Activated CD4-positive, alpha-beta T cell treated with anti-CD3 and anti-CD28 coated beads, Interleukin-2, amount 10 ng/mL, durations not matched to agents 7 days and 5 days (primary cell): ENCODE measurements around the gene CES2. TPM values are rescaled to one million over a fixed set of nuclear protein-coding genes. Genes with fewer than 3 reads are reported as not detected.

Experiments
- CTCF ChIA-PET: fragments of 350-600 bp; sonication (Branson Sonifier 250); formaldehyde crosslinking; loops from one replicate; lab custom pipeline; 2021; ENCODE audit warnings: antibody characterized with exemption; lab: Charles Lee
- POLR2A ChIA-PET: fragments of 350-600 bp; sonication (Branson Sonifier 250); formaldehyde crosslinking; loops from one replicate; lab custom pipeline; 2021; ENCODE audit warnings: antibody characterized with exemption; lab: Charles Lee
- DNase-seq: peaks from one replicate; pipeline ENCODE4 v3.0.0-alpha.2; 2020
- H3K27ac Mint-ChIP-seq: one replicate; pipeline ENCODE4 v1.8.0; 2021; ENCODE audit warnings: mild to moderate bottlenecking, moderate library complexity, mixed read lengths
- H3K27me3 Mint-ChIP-seq: one replicate; pipeline ENCODE4 v1.8.0; 2021; ENCODE audit warnings: mixed read lengths
- H3K36me3 Mint-ChIP-seq: one replicate; pipeline ENCODE4 v1.8.0; 2021; ENCODE audit warnings: low read depth, mixed read lengths
- H3K4me1 Mint-ChIP-seq: one replicate; pipeline ENCODE4 v1.8.0; 2021; ENCODE audit warnings: mixed read lengths
- H3K4me3 Mint-ChIP-seq: one replicate; pipeline ENCODE4 v1.8.0; 2021; ENCODE audit warnings: mild to moderate bottlenecking, moderate library complexity, mixed read lengths
- H3K9me3 Mint-ChIP-seq: one replicate; pipeline ENCODE4 v1.8.0; 2021; ENCODE audit warnings: mixed read lengths
- total RNA-seq, 2 experiments: library from RNA; stranded (reverse); gene quantifications; one replicate each; pipeline ENCODE4 v1.2.3, GENCODE V29; 2021

CES2 gene
- total RNA-seq, 2 experiments from 2014 or later: 31.5 to 34.9 TPM

DNA sequence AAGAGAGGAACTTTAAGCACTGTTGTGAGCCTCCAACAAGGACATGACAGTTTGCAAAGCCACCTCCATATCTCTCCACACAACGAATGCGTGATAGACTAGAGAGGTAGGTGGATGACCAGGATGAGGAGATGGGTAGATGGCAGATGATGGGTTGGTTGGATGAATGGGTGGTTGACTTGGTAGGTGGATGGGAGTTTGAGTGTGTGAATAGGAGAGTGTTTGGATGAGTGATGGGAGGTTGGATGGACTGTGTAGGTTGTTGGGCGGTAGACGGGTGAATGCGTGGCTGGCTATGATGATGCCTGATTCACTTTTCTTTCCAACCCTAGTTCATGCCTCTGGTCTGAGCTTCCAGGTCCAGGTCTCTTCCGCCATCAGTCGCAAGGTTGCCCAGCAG lies 20.8 kb upstream of the CES2 start:
- no peak overlapping the region for H3K4me3 Mint-ChIP-seq
- peaks cover 9% of the 10 kb centered on the region for H3K27me3 Mint-ChIP-seq
- no peak for DNase-seq
- ChIA-PET CTCF (interaction anchor here (1.1 kb wide), 1 partner anchor 9 kb away, joined by 5 read pairs; no protein-coding TSS in a partner anchor), POLR2A (interaction anchor here (0.6 kb wide), 1 partner anchor 1362 kb away, joined by 3 read pairs; no protein-coding TSS in a partner anchor)
- H3K9me3 Mint-ChIP-seq: no peaks in the 10 kb centered on the region
- H3K27ac Mint-ChIP-seq: peak overlapping the region; percentile 3
- no peaks in the 10 kb centered on the region for H3K4me1 Mint-ChIP-seq
- H3K36me3 Mint-ChIP-seq: no peaks in the 10 kb centered on the region

DNA sequence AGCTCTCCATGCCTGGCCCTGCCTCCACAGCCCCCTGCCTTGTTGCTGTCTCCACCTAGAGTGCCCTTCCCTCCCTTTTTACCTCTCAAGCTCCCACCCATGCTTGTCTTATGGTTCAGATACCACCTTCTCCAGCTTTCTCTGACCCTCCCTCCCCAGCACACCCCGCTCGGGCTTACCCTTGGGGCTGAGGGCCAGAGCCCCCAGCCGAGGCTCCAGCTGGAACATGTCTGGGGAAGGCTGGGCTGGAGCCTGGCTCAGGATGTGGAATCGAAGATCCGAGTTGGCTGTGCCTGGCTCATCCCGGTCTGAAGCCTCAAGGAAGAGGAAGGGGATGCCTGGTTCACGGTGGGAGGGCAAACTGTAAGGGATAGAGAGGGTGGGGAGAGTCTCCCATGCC lies 20.3 kb upstream of the CES2 start:
- Mint-ChIP-seq H3K27ac (no peak overlapping the region), H3K4me1 (no peaks in the 10 kb centered on the region), H3K4me3 (no peak overlapping the region), H3K36me3 (no peaks in the 10 kb centered on the region), H3K9me3 (no peaks in the 10 kb centered on the region), H3K27me3 (peaks cover 7% of the 10 kb centered on the region)
- POLR2A ChIA-PET: interaction anchor here (0.6 kb wide), 1 partner anchor 1361 kb away, joined by 3 read pairs; no protein-coding TSS in a partner anchor
- DNase-seq: no peak
- CTCF ChIA-PET: interaction anchor here (1.1 kb wide), 1 partner anchor 10 kb away, joined by 5 read pairs; no protein-coding TSS in a partner anchor

DNA sequence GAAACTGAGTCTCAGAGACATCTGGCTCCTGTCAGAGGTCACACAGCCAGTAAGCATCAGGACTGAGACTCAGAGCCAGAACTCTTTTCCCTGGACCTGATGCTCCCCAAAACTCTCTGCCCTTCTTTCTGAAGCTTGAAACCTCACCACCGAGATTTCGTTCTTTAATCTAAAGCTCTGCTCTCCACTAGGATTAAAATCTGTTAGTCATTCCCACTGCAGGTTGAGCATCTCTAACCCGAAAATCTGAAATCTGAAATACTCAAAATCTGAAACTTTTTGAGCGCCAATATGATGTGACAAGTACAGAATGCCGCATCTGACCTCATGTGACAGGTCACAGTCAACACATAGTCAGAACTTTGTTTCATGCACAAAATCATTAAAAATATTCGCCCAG lies 18.8 kb upstream of the CES2 start:
- peaks cover 13% of the 10 kb centered on the region for H3K27me3 Mint-ChIP-seq
- CTCF ChIA-PET: interaction anchor here (1.1 to 2.0 kb wide), 3 partner anchors 9 to 12 kb away, joined by 3 to 6 read pairs (median 4); no protein-coding TSS in a partner anchor
- H3K36me3 Mint-ChIP-seq: no peaks in the 10 kb centered on the region
- H3K9me3 Mint-ChIP-seq: no peaks in the 10 kb centered on the region
- POLR2A ChIA-PET: no interaction called here
- no peaks in the 10 kb centered on the region for H3K4me1 Mint-ChIP-seq
- H3K27ac Mint-ChIP-seq: no peak overlapping the region
- H3K4me3 Mint-ChIP-seq: no peak overlapping the region
- DNase-seq: no peak

DNA sequence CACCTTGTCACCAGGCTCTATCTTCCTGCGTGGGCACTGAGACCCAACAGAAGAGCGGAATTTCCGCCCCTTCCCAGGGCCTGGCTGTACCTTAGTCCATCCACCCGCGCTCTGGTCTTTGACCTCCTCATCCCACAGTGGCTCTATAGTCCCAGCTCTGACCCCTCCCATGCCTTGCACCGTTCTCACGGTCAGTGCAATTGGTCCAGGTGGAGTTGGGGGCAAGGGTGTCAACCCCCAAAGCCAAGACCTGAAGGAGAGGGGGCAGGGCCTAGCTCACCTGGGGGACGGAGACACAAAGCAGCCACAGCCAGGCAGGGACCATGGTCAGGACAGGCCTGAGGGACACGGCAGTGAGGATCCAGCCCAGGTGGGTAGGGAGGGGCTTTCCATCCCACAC lies 17.6 kb upstream of the CES2 start:
- CTCF ChIA-PET: interaction anchor here (0.7 to 3.1 kb wide), 7 partner anchors 8 to 59 kb away, joined by 3 to 12 read pairs (median 4); no protein-coding TSS in a partner anchor
- Mint-ChIP-seq H3K27ac (no peak overlapping the region), H3K9me3 (no peaks in the 10 kb centered on the region), H3K4me1 (no peaks in the 10 kb centered on the region), H3K4me3 (no peak overlapping the region), H3K36me3 (no peaks in the 10 kb centered on the region), H3K27me3 (peaks cover 13% of the 10 kb centered on the region)
- POLR2A ChIA-PET: no interaction called here
- no peak for DNase-seq

DNA sequence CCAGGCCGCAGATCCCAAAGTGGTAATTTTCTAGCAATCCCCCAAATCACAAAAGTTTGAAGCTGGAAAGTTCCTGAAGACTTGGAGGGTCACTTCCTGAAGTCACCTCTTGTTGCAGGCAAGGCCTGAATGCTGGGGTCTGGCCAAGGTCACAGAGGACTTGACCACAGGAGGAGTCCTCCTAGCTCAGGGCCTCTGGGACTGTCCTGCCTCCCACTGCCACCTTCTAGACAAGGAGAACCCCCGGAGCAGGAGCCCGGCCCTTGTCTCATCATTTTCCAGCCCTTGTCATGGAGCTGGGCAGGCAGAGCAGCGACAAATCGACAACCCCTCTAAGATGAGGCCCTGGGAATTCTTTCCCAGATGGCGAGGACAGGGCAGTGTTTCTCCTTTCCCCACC lies 17.0 kb upstream of the CES2 start:
- H3K27me3 Mint-ChIP-seq: peaks cover 18% of the 10 kb centered on the region
- ChIA-PET CTCF (interaction anchor here (0.6 to 3.1 kb wide), 8 partner anchors 10 to 88 kb away, joined by 3 to 12 read pairs (median 4); partner anchors contain the start of genes CES3, NAE1 and PDP2), POLR2A (no interaction called here)
- no peaks in the 10 kb centered on the region for H3K9me3 Mint-ChIP-seq
- no peaks in the 10 kb centered on the region for H3K4me1 Mint-ChIP-seq
- no peak for DNase-seq
- no peak overlapping the region for H3K27ac Mint-ChIP-seq
- no peaks in the 10 kb centered on the region for H3K36me3 Mint-ChIP-seq
- H3K4me3 Mint-ChIP-seq: no peak overlapping the region

DNA sequence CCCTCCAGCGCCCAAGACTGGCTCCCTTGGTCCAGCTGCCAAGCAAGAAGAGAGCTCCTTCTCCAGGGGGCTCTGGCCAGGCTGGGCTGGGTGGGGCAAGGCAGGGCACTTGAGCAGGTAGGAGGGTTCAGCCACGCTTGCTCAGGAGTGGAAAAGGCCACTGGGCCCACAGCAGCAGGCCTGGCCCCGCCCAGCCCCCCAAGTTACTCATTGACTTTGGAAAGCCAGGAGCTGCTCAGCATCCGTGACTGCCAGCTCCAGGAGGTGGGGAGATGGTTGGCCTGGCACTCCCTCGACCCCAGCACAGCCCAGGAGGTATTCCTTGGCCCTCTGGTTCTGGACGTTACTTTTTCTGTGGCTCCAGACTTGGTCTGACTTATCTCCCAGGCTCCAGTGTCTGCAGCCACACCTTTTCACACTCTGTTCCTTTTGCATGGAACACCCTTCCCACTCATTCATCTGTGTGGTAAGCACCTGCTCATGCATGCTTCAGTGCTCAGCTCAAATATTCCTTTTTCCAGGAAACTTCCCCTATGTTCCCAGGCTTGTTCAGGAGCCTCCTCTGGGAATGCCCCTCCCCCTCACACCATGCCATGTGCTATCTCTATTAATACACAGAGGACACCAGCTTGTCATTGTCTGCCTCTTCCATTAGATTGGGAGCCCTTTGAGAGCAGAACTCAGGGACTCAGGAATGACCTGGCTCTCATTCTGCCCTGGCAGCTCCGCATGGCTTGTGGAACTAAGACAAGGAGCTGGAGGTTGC lies 16.3 kb upstream of the CES2 start, which contains the start of gene CDH16:
Gene CDH16, minus strand, starts transcription at position 83 of the 766 bp plus-strand sequence. CDS start 820 bp downstream, outside the sequence.
- CTCF ChIA-PET: interaction anchor here (0.6 to 3.1 kb wide), 10 partner anchors 10 to 88 kb away, joined by 3 to 12 read pairs (median 4); partner anchors contain the start of genes CES3, NAE1 and PDP2

DNA sequence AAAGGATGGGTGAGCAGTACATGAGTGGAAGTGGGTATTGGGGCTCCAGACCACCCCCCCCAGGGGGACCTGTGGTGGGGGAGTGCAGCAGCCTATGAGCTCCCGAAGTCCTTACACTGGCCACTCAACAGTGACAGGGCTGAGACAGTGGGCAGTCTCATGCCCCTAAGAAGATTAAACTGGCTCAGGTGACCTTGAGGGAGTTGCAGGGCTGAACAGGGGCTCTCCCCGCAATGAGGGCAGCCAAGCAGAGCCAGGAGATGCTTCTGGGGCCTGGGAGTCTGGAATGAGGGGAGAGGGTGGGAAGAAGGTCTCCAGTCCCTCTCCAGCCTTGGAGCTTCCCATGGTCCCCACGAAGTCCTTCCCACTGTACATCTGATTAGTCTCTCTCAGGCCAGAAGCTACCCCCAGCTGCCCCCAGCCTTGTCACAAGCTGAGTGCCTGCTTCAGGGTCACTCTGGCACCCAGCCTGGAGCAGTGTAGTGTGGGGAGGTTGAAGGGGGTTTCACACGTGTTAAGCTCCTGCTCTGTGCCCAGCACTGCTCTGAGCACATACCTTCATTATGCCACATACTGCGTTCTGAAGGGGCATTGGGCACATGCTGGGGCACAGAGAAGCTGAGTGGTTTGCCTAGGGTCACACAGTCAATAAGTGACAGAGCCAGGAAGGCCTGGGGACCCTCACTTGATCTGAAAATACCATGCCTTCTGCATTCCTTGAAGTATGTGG lies 15.6 kb upstream of the CES2 start:
- ChIA-PET POLR2A (no interaction called here), CTCF (interaction anchor here (1.3 to 3.1 kb wide), 5 partner anchors 9 to 89 kb away, joined by 3 to 12 read pairs (median 5); partner anchors contain the start of gene NAE1)
- Mint-ChIP-seq H3K27ac (no peak overlapping the region), H3K36me3 (no peaks in the 10 kb centered on the region), H3K9me3 (no peaks in the 10 kb centered on the region), H3K27me3 (peaks cover 27% of the 10 kb centered on the region), H3K4me1 (peaks cover 6% of the 10 kb centered on the region), H3K4me3 (no peak overlapping the region)
- DNase-seq: no peak

More for the DNA sequence above, 16.3 kb upstream of the CES2 start, which contains the start of gene CDH16:
- H3K4me3 Mint-ChIP-seq: no peak within 1 kb of the TSS
- H3K9me3 Mint-ChIP-seq: no peaks in the 10 kb centered on the region
- H3K27ac Mint-ChIP-seq: no peak within 1 kb of the TSS
- peaks cover 24% of the 10 kb centered on the region for H3K27me3 Mint-ChIP-seq
- no peaks in the 10 kb centered on the region for H3K36me3 Mint-ChIP-seq
- peaks cover 4% of the 10 kb centered on the region for H3K4me1 Mint-ChIP-seq
- POLR2A ChIA-PET: no interaction called here
- DNase-seq: no peak

DNA sequence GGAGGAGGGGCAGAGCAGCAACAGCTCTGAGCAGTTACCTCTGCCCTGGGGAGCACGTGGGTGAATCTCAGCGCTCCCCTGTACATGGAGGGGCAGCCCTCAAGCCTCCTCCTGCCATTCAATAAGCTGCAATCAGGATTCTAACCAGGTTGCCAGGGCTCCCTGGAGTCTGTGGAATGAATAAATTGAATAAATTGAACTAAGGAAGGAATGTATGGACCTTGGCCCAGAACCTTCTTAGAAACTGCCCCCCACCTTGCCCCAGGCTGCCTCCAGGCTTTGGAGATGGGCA lies 15.1 kb upstream of the CES2 start:
- POLR2A ChIA-PET: no interaction called here

DNA sequence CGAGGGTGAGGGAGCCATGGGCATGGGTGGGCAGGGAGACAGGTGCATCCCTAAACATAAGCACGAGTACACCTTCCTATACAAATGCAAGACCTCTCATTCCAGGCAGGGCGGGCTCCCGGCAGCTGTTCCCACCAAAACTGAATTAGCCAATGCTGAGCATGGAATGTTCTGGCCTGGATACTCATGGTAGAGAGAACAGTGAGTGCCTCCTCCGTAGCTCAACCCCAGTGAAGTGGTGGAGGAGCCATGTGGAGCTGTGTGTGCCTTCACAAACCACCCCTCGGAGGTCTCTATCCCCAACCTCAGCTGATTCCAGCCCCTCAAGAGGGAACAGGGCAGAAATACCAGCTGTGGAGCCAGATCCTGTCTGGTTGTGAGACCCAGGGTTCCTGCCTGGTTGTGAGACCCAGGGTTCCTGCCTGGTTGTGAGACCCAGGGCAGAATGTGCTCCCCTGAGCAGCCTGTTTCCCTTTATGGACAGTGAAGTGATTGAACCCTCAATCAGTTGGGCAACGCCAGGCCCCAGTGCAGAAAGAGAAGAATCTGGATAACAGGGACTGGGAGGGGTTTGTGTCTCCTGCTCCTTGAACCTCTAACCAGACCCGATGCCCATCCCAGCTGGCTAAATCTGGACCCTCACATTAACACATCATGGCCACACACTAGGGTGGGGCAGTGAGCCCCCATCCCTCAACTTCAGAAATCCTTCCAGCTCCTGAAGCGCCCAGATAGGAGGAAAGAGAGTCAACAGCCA lies 14.2 kb upstream of the CES2 start:
- no peak overlapping the region for H3K4me3 Mint-ChIP-seq
- H3K4me1 Mint-ChIP-seq: peaks cover 13% of the 10 kb centered on the region
- peaks cover 36% of the 10 kb centered on the region for H3K27me3 Mint-ChIP-seq
- DNase-seq: no peak
- no peaks in the 10 kb centered on the region for H3K36me3 Mint-ChIP-seq
- H3K9me3 Mint-ChIP-seq: no peaks in the 10 kb centered on the region
- ChIA-PET CTCF (interaction anchor here (0.6 to 3.1 kb wide), 5 partner anchors 8 to 91 kb away, joined by 3 to 13 read pairs (median 4); partner anchors contain the start of gene NAE1), POLR2A (no interaction called here)
- H3K27ac Mint-ChIP-seq: no peak overlapping the region

More for the DNA sequence above, 15.1 kb upstream of the CES2 start:
- H3K27me3 Mint-ChIP-seq: peaks cover 28% of the 10 kb centered on the region
- no peaks in the 10 kb centered on the region for H3K9me3 Mint-ChIP-seq
- H3K27ac Mint-ChIP-seq: no peak overlapping the region
- CTCF ChIA-PET: interaction anchor here (1.3 to 3.1 kb wide), 3 partner anchors 8 to 27 kb away, joined by 3 to 12 read pairs (median 5); no protein-coding TSS in a partner anchor
- peaks cover 7% of the 10 kb centered on the region for H3K4me1 Mint-ChIP-seq
- DNase-seq: no peak
- H3K4me3 Mint-ChIP-seq: no peak overlapping the region
- H3K36me3 Mint-ChIP-seq: no peaks in the 10 kb centered on the region

DNA sequence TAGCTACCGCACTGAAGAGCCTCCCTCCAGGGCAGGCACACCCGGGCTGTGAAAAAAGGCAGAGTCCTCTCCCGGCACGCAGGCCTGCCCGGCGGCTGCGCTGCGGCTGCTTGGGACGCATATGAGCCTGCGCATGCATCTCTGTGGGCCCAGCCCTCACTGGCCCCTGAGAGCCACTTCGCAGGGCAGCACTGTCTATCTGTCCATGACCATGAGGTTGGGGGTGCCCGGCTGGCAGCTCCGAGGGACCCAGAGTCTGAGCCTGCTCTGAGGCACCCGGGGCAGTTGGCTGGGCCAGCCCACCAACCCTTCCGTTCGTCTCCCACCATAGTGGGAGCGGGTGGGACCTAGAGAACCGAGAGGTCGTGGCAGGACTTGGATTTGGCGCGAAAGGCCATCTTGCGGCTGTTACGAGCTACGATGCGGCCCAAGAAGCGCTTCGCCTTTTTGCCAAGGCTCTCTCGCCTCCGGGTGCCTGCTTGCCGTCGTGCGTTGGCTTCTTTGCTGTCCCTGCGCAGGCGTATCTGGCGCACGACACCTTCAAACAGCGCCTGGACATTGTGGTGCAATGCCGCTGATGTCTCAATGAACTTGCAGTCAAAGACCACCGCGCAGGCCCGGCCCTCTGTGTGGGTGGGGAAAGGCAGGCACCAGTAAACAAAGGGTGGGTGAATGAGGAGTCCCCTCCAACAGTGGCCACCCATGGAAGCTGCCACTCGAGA lies 13.4 kb upstream of the CES2 start:
- Mint-ChIP-seq H3K4me1 (peaks cover 13% of the 10 kb centered on the region), H3K27me3 (peaks cover 39% of the 10 kb centered on the region), H3K27ac (no peak overlapping the region), H3K36me3 (no peaks in the 10 kb centered on the region), H3K4me3 (no peak overlapping the region), H3K9me3 (no peaks in the 10 kb centered on the region)
- ChIA-PET POLR2A (no interaction called here), CTCF (interaction anchor here (0.6 to 2.3 kb wide), 4 partner anchors 12 to 92 kb away, joined by 3 to 13 read pairs (median 4); partner anchors contain the start of gene NAE1)
- no peak for DNase-seq

DNA sequence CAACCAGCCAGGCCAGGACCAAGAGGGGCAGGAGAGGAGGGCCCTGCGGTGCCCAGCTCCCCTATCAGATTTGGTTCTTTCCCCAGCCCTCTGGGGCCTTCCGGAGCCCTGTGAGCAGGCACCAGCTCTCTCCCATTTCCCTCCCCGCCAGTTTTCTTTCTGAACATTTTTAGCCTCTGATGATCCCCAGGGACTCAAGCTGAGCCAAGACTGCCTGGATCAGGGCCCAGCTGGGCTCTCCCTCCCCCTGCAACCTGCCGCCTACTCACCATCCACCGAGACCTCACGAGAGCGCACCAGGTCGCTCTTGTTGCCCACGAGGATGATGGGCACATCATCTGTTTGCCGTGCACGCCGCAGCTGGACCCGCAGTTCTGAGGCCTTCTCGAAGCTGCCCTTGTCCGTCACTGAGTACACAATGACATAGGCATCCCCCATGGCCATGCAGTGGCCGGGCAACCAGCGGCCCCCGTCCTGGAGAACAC lies 12.0 kb upstream of the CES2 start:
- H3K4me1 Mint-ChIP-seq: peaks cover 22% of the 10 kb centered on the region
- H3K9me3 Mint-ChIP-seq: no peaks in the 10 kb centered on the region
- H3K36me3 Mint-ChIP-seq: no peaks in the 10 kb centered on the region
- DNase-seq: no peak
- ChIA-PET POLR2A (no interaction called here), CTCF (interaction anchor here (0.6 to 0.9 kb wide), 2 partner anchors 28 to 262 kb away, joined by 3 to 5 read pairs; no protein-coding TSS in a partner anchor)
- no peak overlapping the region for H3K27ac Mint-ChIP-seq
- peaks cover 39% of the 10 kb centered on the region for H3K27me3 Mint-ChIP-seq
- H3K4me3 Mint-ChIP-seq: no peak overlapping the region
